HUDEP-2 (cell line): ENCODE measurements around the gene CHRD.
"Not testable (repeated sequence)": the region's sequence is repeated elsewhere in the genome, so short reads cannot be mapped to it uniquely, and the experiment has no call there.

Experiments used
- DNase-seq, 76 experiments: peaks; one replicate each; lab custom pipeline; 2025; ENCODE audit not compliant: unreplicated experiment in 76 of 76; lab: John Stamatoyannopoulos, UW

The CHRD gene

DNA sequence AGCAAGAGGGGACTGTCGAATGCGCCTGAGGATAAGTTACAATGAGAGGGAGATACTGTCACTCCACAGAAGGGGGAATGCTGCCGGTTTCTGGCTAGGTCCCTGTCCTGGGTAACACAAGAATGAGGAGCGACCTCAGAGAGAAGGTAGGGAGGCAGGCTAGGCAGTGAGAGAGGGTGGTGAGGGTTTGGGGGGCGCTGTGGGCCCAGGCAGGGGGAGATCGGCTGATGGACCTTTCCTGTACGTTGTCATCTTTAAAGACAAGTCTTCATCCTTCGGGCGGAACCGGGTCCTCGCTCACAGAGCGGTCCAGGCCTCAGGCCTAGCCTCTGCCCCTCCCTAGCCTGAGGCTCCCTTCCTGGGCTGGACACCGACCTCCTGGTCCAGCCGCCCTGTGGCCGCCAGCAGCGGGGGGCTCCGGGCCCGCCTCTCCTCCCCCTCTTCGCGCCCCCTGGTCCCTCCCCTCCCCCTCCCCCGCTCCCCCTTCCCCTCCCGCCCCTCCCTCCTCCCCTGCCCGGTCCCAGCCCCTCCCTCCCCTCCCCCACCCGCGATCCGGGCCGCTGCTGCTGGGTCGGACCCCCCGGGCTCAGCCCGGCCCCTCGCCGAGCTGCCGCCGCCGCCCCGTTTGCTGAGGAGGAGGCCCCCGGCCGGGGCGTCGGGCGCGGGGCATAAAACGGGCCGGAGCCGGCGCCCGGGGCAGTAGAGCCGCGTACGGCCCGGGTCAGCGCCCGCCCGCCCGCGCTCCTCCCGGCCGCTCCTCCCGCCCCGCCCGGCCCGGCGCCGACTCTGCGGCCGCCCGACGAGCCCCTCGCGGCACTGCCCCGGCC lies at the start of gene CHRD:
Gene CHRD, plus strand, starts transcription at position 697 of the 827 bp plus-strand sequence. CDS start 265 bp downstream, outside the sequence.
- no peak for DNase-seq

DNA sequence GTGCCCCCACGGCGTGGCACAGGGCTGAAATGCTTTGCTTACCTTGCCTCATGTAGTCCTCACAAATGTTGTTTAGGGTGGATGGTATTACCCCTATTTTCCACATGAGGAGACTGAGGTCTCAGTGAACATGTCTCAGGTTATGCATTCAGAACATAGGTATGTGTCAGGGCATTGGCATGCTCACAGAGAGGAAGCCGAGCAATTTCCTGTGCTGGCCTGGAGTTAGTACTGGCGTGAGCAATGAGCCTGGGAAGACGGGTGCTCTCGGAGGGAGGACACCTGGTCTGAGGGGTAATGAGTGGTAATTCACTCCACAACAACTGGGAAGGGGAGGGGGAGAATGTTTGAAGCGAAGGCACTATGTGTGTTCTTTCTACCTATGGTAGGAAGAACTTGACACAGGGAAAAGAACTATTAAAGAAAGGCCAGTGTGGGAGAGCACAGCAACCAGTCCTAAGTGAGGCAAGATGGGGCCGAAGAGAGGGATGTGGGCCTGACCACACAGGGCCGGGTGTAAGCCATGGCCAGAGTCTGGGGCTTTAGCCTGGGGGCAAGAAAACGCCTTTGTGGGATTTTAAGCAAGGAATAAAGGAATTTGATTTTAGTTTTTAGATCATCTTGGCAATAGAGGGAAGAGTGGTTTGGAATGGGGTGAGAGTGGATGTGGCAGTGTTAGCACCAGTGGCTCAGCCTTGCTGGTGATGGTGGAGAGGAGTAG lies 47.3 kb upstream of the CHRD start:
- no peak for DNase-seq

DNA sequence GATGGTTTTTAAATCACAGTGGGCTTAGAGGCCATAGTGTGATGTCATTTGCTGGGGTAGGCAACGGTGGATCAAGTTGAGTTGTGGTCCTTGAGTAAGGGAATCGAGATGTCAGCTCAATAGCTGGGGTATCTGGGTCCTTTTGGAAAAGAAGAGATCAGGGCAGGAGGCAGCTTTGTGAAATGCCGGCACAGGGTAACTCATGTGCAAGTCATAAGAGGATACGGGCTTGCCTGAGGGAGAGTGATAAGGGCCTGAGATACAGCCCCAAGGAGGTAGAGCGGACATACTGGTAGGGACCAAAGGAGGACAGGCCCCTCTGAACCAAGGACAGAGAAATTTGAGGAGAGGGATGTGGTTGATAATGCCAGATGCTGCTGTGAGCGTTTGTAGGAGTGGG lies 46.7 kb upstream of the CHRD start:
- DNase-seq: peak in 2 of 76 experiments; percentile 11 to 21

DNA sequence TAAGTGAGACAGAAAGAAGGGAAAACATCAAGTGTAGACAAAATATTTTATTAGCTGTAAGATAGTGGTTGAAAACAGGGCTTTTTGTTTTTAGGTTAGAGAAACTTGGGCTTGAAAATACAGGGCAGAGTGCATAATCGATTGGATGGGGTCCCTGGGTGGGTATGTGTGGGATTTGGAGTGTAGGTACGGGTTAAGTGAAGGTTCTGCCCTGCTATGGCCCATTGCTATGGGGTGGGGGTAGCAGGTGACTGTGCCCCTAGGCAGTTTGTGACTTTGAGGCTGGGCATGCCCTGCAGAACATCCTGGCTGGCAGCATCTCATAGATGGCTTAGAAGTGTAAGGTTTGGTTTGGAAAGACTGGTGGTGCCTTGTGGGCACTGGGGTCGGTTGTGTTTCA lies 46.2 kb upstream of the CHRD start:
- no peak for DNase-seq

DNA sequence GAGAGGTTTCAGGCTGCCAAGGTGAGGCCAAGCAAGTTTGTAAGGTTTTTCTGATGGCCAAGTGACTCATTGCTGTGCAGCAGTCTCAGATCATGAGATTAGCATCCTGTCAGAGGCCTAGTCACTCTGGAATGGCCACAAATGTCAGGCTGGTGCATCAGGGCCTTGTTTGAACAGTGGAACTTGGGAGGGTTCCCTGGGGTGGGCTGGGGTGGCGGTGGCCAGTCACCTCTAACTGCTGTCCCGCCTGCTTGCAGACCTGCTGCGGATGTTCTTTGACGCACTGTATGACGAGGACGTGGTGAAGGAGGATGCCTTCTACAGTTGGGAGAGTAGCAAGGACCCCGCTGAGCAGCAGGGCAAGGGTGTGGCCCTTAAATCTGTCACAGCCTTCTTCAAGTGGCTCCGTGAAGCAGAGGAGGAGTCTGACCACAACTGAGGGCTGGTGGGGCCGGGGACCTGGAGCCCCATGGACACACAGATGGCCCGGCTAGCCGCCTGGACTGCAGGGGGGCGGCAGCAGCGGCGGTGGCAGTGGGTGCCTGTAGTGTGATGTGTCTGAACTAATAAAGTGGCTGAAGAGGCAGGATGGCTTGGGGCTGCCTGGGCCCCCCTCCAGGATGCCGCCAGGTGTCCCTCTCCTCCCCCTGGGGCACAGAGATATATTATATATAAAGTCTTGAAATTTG lies 45.2 kb upstream of the CHRD start:
- peak in 41 of 76 experiments; percentile 1 to 76 (median 30) for DNase-seq

DNA sequence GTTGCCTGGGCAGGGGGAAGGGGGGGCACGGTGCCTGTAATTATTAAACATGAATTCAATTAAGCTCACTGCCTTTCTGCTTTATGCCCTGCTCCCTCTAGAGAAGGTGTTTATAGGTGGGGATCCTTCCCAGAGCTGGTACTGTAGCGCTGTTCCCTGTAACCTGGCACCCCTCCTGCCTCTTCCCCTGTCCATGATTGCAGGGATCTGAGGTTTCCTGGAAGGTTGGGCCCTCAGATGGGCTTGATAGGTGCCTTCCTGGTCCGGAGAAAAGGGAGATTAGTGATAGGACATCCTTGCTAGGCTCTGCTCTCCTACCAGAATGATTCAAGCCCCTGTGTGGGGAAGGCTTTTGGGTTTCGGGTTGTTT lies 44.6 kb upstream of the CHRD start:
- DNase-seq: no peak

DNA sequence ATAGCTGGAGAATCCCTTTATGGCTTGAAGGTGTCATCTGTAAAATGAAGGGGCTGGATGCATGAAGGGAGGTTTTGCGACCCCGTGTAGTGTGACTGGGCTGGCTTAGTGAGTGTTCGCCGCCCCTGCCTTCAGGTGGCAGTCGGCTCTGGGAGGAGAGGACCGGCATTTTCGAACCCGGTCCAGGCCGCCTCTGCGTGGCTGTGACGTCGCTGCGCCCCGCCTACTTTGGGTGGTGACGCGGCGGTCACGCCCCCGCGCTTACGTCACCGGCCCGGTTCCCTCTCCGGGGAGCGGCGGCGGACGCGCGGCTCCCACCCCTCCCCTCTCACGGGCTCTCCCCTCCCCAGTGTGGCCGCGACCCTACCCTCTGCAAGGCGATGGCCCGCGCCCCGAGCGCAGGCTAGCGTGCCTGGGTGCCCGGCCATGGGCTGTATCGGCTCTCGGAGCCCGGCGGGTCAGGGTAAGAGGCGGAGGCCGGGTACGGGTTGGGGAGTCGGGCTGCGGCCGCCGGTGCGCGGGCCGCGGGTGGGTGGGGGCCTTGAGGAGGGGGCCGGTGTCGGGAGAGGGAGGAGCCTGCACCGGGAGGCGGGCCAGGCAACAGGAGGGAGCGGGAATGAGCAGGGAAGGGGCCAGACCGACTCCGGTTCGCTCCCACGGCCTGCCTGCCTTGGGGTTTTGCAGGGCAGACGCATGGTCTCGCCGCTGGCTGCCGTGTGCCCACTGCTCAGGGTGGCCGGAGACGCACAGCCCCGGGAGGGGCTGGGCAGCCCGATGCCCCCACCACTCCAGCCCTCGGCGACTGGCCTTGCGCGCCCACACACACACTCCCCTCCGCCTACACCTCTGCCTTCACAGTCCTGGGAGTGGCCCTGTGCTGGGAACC lies 44.0 kb upstream of the CHRD start:
- DNase-seq: peak in 71 of 76 experiments; percentile 7 to 98 (median 66)

DNA sequence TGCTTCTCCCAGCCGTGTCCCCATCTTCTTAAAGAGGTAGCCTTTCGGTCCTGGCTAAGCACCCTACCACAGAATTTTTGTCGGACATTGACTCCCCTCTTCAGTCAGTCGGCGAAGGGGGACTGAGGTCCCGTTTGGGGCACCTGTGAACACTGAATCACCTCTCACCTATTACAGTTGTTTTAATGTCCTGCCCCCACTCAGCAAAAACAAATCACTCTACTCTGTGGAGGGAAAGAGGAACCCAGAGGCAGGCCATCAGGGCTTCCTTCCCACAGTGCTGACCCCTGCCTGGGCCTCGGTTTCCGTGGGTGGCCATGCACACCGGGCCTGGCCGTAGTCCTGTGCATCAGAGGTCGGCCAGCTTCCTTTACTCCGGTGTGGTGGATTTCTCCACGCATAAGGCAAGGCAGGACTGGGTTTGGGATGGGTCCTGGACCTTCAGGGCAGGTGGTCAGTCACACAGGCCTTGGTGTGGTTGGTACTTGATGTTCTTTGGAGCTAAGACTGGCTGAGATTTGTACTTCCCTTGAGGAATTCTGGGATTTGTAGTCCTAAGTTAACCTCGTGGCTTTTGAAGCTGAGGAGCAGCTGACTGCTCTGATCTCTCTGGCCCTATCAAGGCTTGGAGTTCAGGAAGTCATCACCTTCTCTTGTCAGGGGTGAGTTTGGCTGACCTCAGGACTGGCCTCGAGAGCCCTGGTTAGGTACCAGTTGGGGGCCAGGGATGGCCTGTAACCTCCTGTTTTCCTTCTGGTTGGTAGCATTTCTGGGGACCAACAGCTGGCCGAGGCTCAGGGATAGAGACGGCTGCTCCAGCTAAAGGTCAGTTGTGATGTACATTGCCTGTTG lies 43.1 kb upstream of the CHRD start:
- peak in 2 of 76 experiments; percentile 11 to 19 for DNase-seq

DNA sequence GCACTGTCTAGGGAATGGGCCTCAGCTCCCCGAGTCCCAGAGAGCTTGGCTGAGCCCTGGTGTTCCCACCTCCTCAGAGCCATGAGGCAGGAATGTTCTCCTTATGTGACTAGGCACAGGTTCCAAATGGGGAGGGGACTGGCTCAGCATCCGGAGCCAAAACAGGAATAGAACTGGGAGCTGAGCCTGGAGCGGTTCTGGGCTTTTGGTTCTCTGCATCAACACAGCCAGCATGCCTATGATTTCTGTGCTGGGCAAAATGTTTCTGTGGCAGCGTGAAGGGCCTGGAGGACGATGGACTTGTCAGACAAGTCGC lies 42.5 kb upstream of the CHRD start, which contains the start of gene FAM131A:
Gene FAM131A, plus strand, starts transcription at position 202 of the 316 bp plus-strand sequence. Its CDS starts 31 bp downstream, at position 233.
- no peak for DNase-seq

DNA sequence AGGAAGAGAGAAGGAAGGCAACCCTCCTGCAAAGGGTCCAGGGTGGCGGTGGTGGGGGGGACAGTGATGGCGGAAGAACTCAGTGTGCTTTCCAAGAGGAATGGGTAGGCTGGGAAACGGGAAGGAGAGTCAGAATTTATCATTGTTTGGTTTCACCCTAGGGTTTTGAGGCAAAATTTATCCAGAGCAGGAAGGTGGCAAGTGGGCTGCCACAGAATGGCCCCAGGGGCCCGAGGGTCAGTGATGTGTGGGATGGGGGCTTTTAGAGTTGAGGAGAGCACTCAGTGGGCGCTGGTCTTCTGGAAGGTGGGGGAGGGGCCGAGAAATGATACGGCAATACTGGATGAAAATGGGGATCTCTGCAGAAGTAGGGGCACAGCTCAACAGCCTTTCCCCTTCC lies 41.9 kb upstream of the CHRD start:
- DNase-seq: no peak

DNA sequence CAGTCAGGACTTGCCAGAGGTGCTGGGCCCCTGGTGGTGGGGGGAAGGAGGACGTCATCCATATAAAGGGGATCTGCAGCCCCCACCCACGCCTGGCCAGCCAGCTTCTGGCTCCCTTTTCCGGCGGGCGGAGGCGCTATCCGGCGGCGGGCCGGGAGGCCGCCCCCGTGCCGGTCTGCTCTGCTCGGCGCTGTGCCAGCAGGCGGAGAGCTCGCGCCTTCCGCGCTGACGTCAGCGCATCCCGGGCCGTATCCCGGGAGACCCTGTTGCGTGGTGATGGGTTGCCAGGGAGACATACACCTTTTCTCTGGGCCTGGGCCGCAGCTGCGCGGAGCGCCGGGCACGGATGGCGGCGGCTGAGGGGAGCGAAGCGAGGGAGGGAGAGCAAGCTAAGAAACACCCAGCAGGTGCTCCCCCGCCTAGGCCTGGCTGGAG lies 41.3 kb upstream of the CHRD start:
- no peak for DNase-seq

DNA sequence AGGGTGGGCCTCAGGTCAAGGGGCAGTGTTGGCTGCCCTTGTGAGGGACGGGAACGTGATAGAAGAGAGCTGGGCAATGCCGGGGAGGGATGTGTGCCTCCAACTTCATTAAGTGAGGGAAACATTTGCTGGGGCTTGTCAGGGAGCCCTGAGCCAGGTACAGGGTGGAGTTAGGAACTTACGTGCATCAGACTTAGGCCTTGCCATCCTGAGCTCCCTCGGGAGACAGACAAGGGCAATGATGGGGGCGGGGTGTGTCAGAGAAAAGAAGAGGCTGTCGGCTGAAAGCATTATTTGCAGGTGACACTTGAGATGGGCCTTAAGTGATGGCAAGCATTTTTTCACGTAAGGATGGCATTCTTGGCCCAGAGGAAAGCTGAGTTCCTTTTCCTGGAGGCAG lies 40.9 kb upstream of the CHRD start:
- no peak for DNase-seq

DNA sequence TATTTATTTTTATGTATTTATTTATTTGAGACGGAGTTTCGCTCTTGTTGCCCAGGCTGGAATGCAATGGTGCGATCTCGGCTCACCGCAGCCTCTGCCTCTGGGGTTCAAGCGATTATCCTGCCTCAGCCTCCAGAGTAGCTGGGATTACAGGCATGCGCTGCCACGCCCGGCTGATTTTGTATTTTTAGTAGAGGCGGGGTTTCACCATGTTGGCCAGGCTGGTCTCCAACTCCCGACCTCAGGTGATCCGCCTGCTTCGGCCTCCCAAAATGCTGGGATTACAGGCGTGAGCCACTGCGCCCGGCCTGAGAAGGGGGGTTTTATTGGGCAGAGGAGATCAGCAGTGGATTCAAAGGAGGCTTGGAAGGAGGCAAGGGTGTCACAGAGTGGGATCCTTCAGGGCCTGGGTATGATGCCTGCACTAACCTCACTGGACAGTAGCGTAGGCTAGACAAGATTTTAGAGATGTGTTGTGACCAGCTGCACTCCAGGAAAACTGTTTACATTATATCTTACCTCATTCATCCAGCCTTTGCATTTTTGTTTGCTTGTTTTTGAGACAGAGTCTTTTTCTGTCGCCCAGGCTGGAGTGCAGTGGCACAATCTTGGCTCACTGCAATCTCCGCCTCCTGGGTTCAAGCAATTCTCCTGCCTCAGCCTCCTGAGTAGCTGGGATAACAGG lies 40.3 kb upstream of the CHRD start:
- not testable (repeated sequence) for DNase-seq

DNA sequence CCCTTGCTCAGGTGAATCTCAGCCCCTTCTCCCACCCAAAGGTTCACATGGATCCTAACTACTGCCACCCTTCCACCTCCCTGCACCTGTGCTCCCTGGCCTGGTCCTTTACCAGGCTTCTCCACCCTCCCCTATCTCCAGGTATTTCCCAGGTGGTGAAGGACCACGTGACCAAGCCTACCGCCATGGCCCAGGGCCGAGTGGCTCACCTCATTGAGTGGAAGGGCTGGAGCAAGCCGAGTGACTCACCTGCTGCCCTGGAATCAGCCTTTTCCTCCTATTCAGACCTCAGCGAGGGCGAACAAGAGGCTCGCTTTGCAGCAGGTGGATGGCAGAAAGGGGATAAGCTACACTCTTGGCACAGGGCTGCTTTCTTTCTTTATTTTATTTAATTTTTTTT lies 37.9 kb upstream of the CHRD start:
- DNase-seq: no peak

DNA sequence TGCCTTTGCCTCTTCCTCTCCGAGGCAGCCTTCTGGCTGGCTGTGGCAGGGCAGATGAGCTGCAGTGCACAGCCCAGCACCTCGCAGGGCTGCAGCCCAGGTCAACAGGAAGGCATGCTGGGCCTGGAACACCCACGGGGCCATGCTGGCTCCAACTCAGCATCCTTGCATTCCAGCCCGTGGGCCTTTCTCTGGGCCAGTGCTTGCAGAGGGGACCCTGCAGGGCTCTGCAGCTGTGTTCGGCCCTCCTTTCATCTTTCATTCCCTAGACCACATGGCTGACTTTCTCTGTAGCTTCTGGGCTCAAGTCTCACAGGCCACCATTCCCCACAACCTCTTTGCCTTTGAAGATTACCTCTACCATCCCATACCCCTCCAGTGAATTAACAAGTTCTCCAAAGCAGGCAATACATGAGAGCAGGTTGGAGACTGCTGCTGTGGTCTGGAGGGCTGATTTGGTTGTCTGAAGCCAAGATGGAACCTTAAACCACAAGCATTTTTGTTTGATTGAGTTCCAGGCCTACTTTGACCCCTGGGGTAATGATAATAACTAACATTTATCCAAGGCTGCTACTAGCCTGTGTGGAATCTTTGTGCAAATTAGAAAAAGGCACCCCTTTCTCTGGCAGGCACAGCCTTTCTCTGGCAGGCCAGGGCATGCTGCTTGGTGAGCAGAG lies 36.5 kb upstream of the CHRD start:
- no peak for DNase-seq

DNA sequence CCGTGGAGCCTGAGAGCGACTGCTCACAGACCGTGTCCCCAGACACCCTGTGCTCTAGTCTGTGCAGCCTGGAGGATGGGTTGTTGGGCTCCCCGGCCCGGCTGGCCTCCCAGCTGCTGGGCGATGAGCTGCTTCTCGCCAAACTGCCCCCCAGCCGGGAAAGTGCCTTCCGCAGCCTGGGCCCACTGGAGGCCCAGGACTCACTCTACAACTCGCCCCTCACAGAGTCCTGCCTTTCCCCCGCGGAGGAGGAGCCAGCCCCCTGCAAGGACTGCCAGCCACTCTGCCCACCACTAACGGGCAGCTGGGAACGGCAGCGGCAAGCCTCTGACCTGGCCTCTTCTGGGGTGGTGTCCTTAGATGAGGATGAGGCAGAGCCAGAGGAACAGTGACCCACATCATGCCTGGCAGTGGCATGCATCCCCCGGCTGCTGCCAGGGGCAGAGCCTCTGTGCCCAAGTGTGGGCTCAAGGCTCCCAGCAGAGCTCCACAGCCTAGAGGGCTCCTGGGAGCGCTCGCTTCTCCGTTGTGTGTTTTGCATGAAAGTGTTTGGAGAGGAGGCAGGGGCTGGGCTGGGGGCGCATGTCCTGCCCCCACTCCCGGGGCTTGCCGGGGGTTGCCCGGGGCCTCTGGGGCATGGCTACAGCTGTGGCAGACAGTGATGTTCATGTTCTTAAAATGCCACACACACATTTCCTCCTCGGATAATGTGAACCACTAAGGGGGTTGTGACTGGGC lies 35.1 kb upstream of the CHRD start:
- no peak for DNase-seq

DNA sequence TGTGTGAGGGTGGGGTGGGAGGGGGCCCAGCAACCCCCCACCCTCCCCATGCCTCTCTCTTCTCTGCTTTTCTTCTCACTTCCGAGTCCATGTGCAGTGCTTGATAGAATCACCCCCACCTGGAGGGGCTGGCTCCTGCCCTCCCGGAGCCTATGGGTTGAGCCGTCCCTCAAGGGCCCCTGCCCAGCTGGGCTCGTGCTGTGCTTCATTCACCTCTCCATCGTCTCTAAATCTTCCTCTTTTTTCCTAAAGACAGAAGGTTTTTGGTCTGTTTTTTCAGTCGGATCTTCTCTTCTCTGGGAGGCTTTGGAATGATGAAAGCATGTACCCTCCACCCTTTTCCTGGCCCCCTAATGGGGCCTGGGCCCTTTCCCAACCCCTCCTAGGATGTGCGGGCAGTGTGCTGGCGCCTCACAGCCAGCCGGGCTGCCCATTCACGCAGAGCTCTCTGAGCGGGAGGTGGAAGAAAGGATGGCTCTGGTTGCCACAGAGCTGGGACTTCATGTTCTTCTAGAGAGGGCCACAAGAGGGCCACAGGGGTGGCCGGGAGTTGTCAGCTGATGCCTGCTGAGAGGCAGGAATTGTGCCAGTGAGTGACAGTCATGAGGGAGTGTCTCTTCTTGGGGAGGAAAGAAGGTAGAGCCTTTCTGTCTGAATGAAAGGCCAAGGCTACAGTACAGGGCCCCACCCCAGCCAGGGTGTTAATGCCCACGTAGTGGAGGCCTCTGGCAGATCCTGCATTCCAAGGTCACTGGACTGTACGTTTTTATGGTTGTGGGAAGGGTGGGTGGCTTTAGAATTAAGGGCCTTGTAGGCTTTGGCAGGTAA lies 34.3 kb upstream of the CHRD start:
- DNase-seq: peak in 75 of 76 experiments; percentile 27 to 95 (median 86)
